NT2/D1 (cell line): Measurements from ENCODE around the gene NR3C1.

Source experiments
- DNase-seq: peaks from one replicate; pipeline ENCODE4 v3.0.0-alpha.2; 2011; ENCODE audit warnings: low read depth, low spot score
- H3K27me3 ChIP-seq: 2 replicates; pipeline ENCODE4 v1.6.0; 2011; ENCODE audit warnings: mild to moderate bottlenecking; ENCODE audit not compliant: insufficient read length, insufficient read depth
- H3K36me3 ChIP-seq: 2 replicates; pipeline ENCODE4 v1.6.1; 2011; ENCODE audit warnings: mild to moderate bottlenecking, low read length, mixed read lengths; ENCODE audit not compliant: insufficient read depth, insufficient read length
- H3K4me1 ChIP-seq: 2 replicates; pipeline ENCODE4 v1.5.1; 2011; ENCODE audit not compliant: insufficient read depth, insufficient read length
- H3K4me3 ChIP-seq: 2 replicates; pipeline ENCODE4 v1.5.1; 2011; ENCODE audit warnings: low read depth; ENCODE audit not compliant: insufficient read length
- H3K9ac ChIP-seq: 2 replicates; pipeline ENCODE4 v1.6.0; 2011; ENCODE audit warnings: low read depth; ENCODE audit not compliant: insufficient read length
- H3K9me3 ChIP-seq: 2 replicates; pipeline ENCODE4 v1.5.1; 2011; ENCODE audit warnings: mild to moderate bottlenecking, low read length; ENCODE audit not compliant: insufficient read depth
- SUZ12 ChIP-seq: IDR thresholded peaks from 2 replicates; pipeline ENCODE4 v1.6.1; 2011; ENCODE audit not compliant: insufficient read length, insufficient read depth; ENCODE audit errors: extremely low read depth
- YY1 ChIP-seq: IDR thresholded peaks from 2 replicates; pipeline ENCODE4 v1.6.1; 2011; ENCODE audit not compliant: insufficient read length, insufficient read depth
- ZNF274 ChIP-seq: IDR thresholded peaks from 2 replicates; pipeline ENCODE4 v1.6.1; 2011; ENCODE audit warnings: mild to moderate bottlenecking, low read depth, low read length

NR3C1 gene

DNA sequence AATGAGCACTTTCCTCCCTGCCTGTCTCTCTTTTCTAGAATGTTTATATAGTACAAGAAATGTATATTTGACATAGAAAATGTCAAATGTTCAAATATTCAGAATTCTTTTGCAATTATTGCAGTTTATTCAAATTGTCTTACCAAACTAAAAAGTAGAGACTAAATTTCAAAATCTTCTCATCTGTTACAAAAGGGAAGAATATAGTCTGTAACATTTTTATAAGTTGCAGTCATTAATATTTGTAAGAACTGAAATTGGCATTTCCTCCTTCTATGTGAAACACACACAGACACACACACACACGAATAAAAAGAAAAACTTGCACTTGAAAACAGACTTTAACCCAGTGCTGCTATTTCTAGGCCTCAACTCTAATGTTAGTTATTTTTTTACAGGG lies 56.4 kb downstream of the NR3C1 start:
- no peaks in the 10 kb centered on the region for H3K4me1 ChIP-seq
- TF ChIP-seq SUZ12 (no peak), YY1 (no peak), ZNF274 (no peak)
- H3K9ac ChIP-seq: no peak overlapping the region
- no peaks in the 10 kb centered on the region for H3K27me3 ChIP-seq
- DNase-seq: no peak
- no peaks in the 10 kb centered on the region for H3K9me3 ChIP-seq
- H3K36me3 ChIP-seq: no peaks in the 10 kb centered on the region
- no peak overlapping the region for H3K4me3 ChIP-seq

DNA sequence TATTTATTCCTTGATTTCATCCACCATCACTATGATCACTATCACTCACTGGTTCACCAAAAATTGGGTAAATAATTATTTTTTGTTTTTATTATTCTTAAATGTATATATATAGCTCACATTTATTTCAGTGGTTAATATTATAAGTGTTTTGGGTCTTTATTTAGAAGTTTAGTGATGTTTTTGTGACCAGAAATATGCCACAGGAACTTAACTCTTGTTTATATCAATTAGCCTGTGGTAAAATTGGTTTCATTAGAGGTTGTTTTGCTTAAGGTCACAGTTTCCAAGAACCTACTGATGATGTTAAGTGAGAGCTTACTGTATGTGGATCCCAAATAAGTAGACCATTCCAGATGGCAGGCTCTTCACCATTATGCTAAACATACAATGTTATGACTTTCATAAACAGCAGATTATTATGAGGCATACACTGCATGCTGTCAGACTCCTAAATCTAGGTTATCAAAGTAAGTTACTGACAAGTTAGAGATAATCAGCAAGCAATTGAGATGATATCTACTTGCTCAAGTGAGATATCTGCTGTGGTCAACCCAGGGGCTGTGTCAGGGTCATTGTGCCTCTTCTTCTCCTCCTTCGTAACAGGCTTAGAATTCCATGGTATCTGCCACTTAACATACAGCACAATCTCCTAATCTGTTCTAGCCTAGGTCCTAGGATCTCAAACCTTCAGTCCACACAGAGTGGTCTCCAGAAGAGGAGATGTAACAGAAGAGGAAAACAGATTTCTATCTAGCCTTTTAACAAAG lies 57.6 kb downstream of the NR3C1 start:
- TF ChIP-seq ZNF274: no peak
- no peak for TF ChIP-seq YY1
- TF ChIP-seq SUZ12: no peak
- H3K4me3 ChIP-seq: no peak overlapping the region
- no peaks in the 10 kb centered on the region for H3K9me3 ChIP-seq
- H3K4me1 ChIP-seq: no peaks in the 10 kb centered on the region
- no peaks in the 10 kb centered on the region for H3K36me3 ChIP-seq
- H3K27me3 ChIP-seq: no peaks in the 10 kb centered on the region
- DNase-seq: no peak
- no peak overlapping the region for H3K9ac ChIP-seq

DNA sequence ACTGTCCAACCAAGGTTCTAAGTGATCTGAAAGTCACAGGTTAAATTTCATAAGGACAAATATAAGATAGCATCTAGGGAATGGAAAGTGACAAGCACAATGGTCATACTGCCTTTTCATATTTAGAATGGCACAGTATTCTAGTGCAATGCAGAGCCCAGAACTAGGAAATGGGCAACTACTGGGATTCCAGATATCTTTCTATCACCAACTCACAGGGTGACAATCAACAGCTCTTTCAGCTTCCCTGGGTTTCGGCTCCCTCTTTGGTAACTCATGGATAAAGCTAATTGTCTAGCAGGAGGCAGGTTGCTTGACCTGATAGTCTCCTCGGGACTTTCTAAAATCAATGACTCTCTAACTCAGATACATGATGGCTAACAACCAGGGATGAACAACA lies 60.4 kb downstream of the NR3C1 start:
- H3K4me1 ChIP-seq: no peaks in the 10 kb centered on the region
- no peak for TF ChIP-seq SUZ12
- no peak for TF ChIP-seq YY1
- TF ChIP-seq ZNF274: no peak
- no peaks in the 10 kb centered on the region for H3K9me3 ChIP-seq
- H3K36me3 ChIP-seq: no peaks in the 10 kb centered on the region
- H3K27me3 ChIP-seq: no peaks in the 10 kb centered on the region
- H3K9ac ChIP-seq: no peak overlapping the region
- DNase-seq: no peak
- no peak overlapping the region for H3K4me3 ChIP-seq

DNA sequence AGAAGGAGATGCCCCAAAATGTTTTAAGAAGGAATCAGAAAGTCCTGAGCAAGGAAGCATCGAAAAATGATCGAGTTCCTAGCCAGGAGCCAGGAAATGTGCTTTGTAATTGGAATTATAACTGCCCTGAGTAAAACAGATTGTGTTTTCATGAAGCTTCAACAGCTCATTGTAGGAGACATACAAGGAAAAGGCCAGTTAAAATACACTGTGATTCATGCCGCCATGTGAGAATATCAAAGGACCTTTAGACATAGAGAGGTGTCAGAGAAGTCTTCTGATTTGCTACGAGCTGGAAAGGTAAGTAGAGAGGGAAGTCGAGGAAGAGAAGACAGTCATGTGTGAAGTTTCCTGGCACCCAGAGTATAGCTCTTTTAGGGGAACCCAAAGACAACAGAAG lies 60.9 kb downstream of the NR3C1 start:
- H3K4me3 ChIP-seq: no peak overlapping the region
- no peaks in the 10 kb centered on the region for H3K9me3 ChIP-seq
- H3K36me3 ChIP-seq: no peaks in the 10 kb centered on the region
- DNase-seq: no peak
- no peak overlapping the region for H3K9ac ChIP-seq
- no peaks in the 10 kb centered on the region for H3K27me3 ChIP-seq
- no peaks in the 10 kb centered on the region for H3K4me1 ChIP-seq
- no peak for TF ChIP-seq ZNF274
- no peak for TF ChIP-seq YY1
- TF ChIP-seq SUZ12: no peak

DNA sequence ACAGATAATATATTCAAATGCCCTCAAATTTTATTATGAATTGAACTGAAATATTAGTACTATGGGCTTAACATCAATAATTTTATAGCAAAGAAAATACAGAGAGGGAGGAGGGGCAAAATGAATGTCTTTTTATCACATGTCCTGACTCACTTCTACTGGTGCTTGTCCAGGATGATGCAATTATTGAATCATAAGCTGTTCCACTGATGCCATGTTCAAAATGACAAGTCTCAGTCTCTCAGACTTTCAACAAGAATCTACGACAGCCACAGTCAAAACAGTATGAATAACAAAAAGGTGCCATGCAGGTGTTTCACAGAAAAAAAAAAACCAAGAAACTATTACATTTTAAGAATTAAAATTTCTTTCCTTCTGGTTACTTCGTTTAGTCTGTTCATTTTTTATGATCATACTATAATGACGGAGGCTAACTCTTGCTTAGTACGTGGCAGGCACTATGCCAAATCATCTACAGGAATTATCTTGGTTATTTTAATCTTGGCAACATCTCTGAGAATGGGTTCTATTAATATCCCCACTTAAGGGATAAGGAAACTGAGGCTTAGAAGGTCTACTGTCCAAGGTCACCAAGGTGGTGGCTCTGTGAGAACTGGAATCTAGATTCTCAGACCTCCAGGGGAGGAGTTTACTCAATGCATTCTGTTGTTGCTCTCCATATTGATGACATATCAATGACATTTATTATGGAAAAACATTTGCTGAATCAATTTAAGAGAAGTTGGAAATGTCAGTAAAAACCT lies 61.5 kb downstream of the NR3C1 start:
- DNase-seq: no peak
- no peak for TF ChIP-seq YY1
- no peak for TF ChIP-seq ZNF274
- no peak for TF ChIP-seq SUZ12
- Histone ChIP-seq H3K4me3 (no peak overlapping the region), H3K9me3 (no peaks in the 10 kb centered on the region), H3K9ac (no peak overlapping the region), H3K27me3 (no peaks in the 10 kb centered on the region), H3K4me1 (no peaks in the 10 kb centered on the region), H3K36me3 (no peaks in the 10 kb centered on the region)

DNA sequence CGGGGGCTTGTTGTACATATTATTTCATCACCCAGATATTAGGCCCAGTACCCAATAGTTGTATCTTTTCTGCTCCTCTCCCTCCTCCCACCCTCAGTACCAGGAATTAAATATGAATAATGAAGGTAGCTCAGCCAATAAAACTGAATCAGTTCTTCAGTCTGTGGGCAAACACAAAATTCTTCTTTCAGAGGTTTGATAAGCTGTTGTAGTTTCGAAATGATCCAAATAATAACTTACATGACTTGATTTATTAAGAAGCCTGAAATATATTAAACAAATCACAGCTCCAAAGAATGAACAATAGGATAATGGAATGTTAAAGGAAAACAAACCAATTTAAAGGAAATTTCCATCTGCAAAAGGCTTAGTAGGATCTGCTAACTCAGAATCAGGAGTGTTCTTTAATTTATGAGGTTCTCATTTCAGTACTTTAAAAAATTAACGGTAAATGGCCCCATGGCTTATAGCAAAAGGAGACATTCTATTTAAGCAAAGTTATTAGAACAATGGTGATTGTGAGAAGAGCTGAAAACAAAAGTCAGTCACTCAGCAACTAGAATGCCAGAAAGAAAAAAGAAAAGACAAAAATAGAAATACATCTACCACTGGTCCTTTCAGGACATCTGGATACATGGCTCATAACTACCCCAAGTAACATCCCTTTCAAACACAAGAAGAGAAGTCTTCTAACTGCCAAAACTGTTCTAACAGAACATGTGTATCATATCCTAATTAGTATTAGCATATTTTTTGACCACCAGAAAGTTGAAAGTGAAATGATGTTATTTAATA lies 62.4 kb downstream of the NR3C1 start:
- TF ChIP-seq YY1: no peak
- no peak for TF ChIP-seq ZNF274
- TF ChIP-seq SUZ12: no peak
- Histone ChIP-seq H3K36me3 (no peaks in the 10 kb centered on the region), H3K27me3 (no peaks in the 10 kb centered on the region), H3K4me3 (no peak overlapping the region), H3K9ac (no peak overlapping the region), H3K9me3 (no peaks in the 10 kb centered on the region), H3K4me1 (no peaks in the 10 kb centered on the region)
- DNase-seq: no peak
